HG03565 (cell line): ENCODE measurements around the gene ATF1.
"Not testable (repeated sequence)": the region's sequence is repeated elsewhere in the genome, so short reads cannot be mapped to it uniquely, and the experiment has no call there.

Experiments
- ATAC-seq: cut with Tn5 transposase; IDR thresholded peaks from one replicate; pipeline ENCODE4 v1.9.1; 2021; ENCODE audit warnings: mild to moderate bottlenecking, moderate library complexity; ENCODE audit not compliant: unreplicated experiment

ATF1 gene

DNA sequence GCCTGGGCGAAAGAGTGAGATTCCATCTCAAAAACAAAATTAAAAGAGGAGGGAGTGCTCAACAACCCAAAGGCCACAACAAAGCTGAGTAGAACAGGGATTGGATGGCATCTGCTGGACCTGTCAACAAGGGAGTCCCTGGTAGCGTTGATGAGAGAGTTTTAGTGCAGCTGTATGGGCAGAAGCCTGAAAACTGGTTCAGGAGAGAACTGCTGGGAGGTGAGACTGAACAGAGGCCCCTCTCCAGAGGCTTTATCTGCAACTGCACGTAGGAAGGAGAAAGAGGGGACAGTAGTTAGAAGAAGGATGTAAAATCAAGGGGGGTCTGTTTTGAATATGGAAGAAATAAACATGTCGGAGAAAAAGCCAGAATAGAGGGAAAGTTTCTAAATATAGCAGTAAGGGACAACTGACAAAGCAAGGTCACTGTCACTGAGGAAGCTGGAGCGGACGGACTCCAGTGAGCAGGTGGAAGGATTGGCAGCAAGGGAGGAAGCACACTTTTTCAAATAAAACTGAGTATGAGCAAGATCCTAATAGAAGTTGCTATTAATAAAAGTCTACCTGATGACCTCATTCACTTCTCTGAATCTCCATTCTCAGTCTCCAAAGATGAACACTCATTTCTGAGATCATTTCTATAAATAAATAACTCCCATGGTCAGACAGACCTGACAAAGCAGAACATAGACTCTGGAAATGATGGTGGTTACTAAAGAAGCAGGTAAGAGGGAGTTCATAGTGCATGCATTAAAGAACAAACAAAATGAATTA lies 11.8 kb upstream of the ATF1 start:
- ATAC-seq, result no peak

DNA sequence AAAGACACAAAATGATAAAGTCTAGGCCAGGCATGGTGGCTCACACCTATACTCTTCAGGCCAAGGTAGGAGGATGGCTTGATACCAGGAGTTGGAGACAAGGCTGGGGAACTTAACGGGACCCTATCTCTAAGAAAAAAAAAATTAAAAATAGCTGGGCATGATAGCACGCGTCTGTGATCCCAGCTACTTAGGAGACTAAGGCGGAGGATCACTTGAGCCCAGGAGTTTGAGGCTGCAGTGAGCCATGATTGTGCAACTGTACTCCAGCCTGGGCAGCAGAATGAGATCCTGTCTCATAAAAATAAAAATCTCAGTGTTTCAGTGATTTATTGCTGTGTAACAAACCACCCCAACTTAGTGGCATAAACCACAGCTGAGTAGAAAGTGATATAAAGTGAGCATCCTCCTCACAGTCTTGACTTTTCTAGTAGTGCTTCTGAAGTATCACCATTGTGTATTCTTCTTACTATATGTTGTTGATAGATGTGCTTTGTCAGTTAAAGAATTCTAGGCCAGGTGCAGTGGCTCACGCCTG lies 10.6 kb upstream of the ATF1 start:
- no peak for ATAC-seq

DNA sequence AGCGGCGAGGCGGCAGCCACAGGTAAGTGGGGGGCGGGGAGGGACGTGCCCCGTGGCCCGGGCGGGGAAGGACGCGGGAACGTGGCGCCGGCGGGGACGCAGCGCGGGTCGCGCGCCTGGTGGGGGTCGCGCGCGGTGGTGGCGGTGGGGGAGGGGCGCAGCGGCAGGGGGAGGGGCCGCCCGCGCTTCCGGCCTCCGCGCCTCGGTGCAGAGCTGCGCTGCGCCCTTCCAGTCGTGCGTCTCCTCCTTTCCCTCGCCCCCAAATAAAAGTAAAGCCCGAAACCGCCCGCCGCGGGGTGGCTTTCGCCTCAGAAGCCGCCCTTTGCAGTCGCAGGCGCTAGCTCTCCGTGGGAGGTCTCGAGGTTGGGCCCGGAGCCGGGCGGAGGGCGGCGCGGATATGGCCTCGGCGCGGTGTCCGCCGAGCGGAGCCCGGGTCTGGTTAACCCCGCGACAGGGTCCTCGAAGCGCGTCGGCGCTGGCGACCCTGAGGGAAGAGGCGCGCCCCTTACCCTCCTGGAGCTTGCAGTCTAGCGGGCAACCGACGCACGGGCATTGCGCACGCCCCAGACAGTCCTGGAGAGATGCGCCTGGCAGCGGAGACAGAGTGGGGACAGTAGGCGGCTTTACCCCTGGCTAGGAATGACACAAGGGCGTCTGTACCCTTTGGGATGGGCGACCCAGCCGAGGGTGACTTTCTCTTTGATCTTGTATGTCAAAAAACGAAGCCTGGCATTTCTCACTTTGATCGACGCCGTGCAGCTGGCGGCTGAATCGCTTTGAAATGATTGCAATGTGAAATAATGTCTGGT lies 589 bp downstream of the ATF1 start:
- ATAC-seq, result peak; percentile 20

DNA sequence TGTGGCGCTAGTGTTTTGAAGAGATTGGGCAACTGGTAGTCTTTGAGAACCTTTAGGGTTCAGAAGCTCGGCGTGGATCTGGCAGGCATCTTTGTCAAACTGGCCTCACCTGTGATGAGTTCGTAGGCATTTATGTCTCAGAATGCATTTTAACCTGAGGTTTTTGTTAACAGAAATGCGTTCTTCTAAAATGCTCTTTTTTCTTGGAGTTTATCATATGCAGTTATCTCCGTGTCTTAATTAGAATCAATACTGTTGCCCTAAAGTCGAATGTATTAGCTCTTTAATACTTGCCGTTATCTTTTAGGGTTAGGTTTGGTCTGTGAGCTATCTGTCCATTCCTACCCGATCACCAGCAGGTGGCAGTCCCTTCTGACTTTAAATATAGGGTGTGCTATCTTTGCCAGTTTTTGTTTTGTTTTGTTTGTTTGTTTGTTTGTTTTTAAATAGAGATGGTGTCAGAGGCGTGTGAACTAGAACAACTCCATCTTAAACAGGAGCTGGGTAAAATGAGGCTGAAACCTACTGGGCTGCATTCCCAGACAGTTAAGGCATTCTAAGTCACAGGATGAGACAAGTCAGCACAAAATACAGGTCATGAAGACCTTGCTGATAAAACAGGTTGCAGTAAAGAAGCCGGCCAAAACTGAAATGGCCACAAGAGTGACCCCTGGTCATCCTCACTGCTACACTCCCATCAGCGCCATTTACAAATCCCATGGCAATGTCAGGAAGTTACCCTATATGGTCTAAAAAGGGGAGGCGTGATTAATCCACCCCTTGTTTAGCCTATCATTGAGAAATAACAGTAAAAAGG lies 1.4 kb downstream of the ATF1 start:
- peak; percentile 39 for ATAC-seq

DNA sequence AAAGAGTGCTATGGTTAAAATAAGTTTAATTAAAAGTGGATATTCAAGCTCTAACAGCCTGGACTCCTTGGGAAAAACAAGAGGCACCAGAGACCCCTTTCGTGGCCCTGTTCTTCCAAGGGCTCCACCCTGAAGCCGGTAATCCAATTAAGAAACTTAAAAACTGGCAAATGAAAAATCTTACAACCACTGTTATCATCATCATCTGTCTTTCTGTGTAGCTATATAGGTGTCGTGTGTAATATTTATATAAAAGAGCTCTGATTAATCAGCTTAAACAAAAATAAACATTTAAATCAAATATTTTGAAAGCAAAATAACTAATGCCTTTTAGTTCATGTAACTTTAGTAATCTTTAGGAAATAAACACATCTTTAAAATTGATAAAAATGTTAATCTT lies 4.5 kb downstream of the ATF1 start:
- no peak for ATAC-seq

DNA sequence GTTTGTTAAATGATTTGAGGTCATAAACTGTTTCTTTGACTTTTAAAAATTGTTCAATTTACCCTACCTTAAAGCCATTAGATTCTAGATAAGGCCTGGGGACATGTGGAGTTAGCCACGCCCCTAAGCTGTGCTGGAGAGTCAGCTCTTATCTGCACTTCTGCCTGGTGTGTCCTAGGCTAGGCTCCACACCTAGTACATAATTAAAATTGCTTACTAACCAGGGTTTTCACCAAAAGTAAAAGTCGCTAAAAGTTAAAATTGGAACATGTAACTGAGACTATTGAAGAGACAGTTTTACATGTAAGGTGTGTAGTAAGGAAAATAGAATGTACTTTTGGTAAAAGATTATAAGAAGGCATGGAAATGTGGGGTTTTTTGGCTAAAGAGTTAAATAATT lies 4.9 kb downstream of the ATF1 start:
- not testable (repeated sequence) for ATAC-seq

DNA sequence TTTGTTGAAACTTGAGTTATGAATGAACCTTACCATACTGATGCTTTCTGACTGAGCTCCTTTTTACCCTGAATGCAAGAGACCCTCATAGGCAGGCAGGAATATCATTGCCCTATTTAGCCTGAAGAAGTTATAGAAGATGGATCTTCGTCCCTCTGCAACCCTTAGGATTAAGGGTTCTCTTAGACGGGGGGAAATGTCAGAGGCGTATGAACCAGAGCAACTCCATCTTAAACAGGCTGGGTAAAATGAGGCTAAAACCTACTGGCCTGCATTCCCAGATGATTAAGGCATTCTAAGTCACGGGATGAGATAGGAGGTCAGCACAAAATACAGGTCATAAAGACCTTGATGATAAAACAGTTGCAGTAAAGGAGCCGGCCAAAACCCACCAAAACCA lies 7.5 kb downstream of the ATF1 start:
- no peak for ATAC-seq

DNA sequence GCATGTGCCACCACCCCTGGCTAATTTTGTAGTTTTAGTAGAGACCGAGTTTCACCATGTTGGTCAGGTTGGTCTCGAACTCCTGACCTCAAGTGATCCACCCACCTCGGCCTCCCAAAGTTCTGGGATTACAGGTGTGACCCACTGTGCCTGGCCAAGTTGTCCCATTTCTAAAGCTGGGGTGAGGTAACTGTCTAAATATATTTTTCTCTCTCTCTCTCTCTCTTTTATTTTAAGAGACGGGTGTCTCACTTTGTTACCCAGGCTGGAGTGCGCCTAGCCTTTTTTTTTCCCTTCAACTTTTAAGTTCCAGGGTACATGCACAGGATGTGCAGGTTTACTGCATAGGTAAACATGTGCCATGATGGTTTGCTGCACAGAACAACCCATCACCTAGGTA lies 8.6 kb downstream of the ATF1 start:
- no peak for ATAC-seq

DNA sequence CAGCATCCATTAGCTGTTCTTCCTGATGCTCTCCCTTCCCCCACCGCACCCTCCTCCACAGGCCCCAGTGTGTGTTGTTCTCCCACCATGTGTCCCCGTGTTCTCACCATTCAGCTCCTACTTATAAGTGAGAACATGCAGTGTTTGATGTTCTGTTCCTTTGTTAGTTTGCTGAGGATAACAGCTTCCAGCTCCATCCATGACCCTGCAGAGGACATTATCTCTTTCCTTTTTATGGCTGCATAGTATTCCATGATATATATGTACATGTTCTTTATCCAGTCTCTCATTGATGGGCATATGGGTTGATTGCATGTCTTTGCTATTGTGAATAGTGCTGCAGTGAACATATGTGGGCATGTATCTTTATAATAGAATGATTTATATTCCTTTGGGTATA lies 9.0 kb downstream of the ATF1 start:
- no peak for ATAC-seq

DNA sequence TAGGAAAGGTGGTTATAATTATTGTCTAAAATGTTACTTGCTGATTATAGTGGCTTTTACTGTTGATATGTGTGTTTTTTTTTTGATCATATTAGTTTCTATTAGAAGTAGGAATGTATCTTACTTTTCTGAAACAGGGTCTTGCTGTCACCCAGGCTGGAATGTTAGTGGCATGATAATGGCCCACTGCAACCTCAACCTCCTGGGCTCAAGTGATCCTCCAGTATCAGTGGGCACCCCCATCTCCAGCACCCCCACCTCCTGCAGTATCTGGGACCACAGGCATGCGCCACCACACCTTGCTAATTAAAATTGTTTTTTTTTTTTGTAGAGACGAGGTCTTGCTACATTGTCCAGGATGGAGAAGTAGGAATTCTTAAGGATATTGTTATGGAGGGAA lies 11.3 kb downstream of the ATF1 start:
- ATAC-seq, result no peak

DNA sequence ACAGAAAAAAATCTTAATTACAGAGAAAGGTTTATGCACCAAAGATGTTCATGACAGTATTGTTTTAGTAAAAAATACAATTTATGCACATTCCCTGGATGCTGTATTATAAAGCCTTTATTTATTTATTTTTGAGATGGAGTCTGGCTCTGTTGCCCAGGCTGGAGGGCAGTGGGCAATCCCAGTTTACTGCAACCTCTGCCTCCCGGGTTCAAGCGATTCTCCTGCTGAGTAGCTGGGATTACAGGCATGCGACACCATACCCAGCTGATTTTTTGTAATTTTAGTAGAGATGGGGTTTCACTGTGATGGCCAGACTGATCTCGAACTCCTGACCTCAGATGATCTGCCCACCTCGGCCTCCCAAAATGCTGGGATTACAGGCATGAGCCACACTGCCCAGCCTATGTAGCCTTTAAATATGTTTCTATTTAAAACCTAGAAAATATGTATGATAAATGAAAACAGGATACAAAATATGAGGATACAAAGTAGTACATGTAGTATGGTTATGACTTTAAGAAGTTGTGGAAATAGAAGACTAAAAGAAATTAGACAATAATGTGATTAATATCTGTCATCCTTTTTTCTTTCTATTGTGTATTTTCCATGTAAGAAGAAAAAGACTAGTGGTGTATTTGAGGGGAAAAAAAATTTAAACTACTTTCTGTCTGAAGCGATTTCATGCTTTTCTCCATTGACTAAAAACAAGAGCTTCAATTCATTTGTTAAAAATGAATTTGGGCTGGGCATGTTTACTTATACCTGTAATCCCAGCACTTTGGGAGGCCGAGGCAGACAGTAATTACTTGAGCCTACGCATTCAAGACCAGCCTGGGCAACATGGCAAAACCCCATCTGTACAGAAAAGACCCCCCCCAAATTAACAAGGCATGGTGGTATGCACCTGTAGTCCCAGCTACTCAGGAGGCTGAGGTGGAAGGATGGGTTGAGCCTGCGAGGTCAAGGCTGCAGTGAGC lies 13.1 kb downstream of the ATF1 start:
- ATAC-seq, result no peak

DNA sequence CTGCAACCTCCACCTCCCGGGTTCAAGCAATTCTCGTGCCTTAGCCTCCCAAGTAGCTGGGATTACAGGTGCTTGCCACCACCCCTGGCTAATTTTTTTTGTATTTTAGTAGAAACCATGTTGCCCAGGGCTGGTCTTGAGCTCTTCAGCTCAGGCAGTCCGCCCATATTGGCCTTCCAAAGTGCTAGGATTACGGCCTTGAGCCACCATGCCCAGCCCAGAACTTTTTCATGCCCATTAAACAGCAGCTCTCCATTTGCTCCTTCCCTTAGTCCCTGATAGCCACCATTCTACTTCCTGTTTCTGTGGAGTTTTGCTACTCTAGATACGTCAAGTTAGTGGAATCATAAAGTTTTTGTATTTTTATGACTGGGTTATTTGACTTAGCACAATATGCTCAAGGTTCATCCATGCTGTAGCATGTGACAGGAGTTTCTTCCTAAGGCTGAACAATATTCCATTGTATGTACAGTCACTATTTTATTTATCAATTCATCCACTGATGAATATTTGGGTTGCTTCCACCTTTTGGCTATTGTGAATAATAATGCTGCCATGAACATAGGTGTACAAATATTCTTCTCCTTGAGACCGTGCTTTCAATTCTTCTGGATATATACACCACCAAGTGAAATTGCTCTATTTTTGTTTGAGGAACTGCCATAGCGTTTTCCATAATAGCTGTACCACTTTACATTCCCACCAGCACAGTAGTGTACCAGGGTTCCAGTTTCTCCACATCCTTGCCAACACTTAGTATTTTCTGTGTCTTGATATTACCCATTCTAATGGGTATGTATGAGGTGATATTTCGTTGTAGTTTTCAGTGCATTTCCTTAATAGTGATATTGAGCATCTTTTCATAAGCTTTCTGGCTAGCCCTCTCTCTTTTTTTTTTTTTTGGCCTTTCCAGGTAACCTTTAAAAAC lies 15.0 kb downstream of the ATF1 start:
- no peak for ATAC-seq

DNA sequence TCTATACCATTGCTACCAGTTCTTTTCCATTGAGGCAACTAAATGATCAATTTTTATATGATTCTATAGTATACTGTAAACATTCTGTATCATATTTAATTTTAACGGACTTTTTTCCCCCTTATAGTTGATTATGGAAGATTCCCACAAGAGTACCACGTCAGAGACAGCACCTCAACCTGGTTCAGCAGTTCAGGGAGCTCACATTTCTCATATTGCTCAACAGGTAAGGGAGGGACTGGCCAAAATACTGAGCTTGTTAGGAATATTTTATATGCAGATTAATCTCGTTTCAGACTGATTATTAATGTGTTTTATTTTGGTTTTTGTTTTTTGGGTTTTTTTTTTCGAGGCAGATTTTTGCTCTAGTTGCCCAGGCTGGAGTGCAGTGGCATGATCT lies 16.1 kb downstream of the ATF1 start:
- ATAC-seq, result no peak

DNA sequence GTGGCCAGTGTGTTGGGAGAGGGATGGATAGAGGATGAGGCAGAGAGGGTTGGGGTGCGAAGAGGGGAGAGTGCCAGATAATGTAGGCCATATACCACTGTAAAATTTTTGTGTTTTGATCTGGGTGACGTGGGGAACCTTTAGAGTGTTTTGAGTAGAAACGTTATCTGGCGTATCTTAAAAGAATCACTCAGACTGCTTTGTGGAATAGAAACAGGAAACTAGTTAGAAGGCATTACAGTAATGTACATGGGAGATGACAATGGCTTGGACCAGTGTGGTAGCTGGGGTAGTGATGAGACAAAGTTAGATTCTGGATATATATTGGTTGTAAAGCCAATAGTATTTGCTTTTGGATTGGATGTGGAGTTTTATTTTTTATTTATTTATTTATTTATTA lies 20.6 kb downstream of the ATF1 start:
- ATAC-seq, result no peak

DNA sequence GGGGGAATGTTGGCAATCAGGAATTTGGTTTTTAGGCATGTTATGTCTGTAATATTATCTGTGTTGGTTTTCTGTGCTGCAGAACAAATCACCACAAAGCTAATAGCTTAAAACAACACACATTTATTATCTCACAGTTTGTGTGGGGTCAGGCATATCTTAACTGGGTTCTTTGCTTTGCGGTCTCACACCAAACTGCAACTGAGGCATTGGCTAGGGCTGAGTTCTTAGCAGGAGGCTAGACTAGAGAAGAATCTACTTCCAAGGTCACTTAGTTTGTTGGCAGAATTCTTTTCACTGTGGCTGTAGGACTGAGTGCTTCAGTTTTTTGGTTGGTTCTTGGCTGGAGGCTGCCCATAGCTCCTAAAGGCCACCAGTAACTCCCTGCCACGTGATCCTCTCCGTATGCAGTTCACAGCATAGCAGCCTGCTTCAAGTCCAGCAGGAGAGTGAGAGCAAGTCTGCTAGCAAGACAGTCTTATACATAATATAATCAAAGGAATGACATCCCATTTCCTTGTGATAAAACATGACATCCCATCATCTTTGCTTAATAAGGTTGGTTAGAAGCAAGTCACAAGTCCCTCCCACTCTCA lies 21.6 kb downstream of the ATF1 start:
- no peak for ATAC-seq

DNA sequence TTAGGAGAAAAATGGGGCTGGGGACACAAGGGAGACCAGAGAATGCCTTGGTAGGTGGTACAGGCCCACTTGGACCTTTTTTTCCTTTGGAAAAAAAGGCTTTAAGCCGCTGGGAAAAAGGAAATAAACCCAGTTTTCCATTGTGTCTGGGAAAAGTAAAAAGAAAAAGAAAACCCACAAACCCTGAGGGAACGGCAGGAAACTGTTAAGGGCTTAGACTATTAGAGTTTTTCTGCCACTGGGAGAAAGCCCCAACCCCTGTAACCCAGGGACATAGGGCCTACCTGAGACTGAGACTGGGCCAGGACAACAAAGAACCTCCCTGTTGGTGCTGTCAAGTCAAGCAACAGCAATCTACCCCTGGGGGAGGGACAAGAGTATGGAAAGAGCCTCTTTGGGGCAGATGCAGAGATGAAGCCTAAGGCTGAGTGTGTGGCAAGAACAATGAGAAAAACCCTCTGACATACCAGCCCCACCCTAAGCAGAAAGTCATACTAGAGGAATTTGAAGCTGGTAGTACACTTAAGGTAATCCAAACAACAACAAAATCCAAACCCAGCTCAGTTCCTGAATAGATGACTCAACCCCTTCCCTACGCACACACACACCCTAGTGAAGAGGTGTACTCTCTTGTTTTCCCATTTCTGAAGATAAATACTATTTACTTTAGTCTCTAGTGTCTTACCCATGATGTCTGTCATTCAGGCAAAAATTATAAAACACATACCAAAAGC lies 22.8 kb downstream of the ATF1 start:
- ATAC-seq, result no peak

DNA sequence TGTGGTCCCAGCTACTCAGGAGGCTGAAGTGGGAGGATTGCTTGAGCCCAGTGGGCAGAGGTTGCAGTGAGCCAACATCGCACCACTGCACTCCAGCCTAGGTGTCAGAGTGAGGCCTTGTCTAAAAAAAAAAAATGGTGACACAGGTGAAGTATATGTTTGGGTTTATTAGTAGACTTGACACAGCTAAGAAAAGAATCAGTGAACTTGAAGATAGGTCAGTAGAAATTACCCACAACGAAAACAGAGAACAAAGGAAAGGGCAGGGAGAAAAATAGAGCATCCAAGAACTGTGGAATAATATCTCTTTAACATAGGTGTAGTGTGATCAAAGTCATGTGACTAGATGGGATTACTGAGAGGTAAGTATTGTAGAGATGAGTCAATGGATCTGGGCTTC lies 23.7 kb downstream of the ATF1 start:
- no peak for ATAC-seq

DNA sequence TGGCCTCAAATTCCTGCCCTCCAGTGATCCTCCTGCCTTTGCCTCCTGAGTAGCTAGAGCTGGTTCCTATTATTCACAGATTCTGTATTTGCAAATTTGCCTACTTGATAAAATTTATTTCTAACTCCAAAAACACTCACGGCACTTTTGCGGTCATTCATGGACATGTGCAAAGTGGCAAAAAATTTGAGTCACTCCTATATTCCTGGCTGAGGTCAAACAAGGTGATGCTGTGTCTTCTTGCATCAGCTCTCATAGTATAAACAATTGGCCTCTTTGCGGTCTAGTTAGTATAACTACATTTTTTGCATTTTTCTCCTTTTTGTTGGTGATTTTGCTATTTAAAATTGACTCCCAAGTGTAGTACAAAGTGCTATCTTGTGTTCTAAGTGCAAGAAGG lies 24.7 kb downstream of the ATF1 start:
- no peak for ATAC-seq
